ENCODE results near the gene DMD. TPM values are rescaled to one million over a fixed set of nuclear protein-coding genes. Genes with fewer than 3 reads are reported as not detected.

Gene DMD
- total RNA-seq, 2 experiments from 2014 or later, result 0.20 to 0.47 TPM

GRCh38 chrX:33065415-33065814, 145.9 kb downstream of the DMD start:
- no peak for DNase-seq
- no peaks in the 10 kb centered on the region for H3K36me3 Mint-ChIP-seq (ENCODE audit: low read depth)
- CTCF ChIA-PET, result no interaction called here
- no peaks in the 10 kb centered on the region for H3K4me1 ChIP-seq (ENCODE audit: insufficient read depth, low read length)
- peaks cover 3% of the 10 kb centered on the region for H3K9me3 Mint-ChIP-seq
- no peaks in the 10 kb centered on the region for H3K36me3 ChIP-seq (ENCODE audit: insufficient read depth, low read length)
- no peak overlapping the region for H3K4me3 ChIP-seq (ENCODE audit: low read length)
- H3K27me3 ChIP-seq (ENCODE audit: control insufficient read depth in 1 of 2, insufficient read depth in 2 of 2, low read length in 2 of 2), result no peaks in the 10 kb centered on the region
- TF ChIP-seq CTCF (IDR thresholded peaks at IDR 0.05), result no peak
- intact Hi-C loops (cut with DNase I, micrococcal nuclease), result no loop called here
- no peaks in the 10 kb centered on the region for H3K9me3 ChIP-seq (ENCODE audit: control insufficient read depth in 1 of 2, insufficient read depth in 1 of 2, low read length in 2 of 2)
- no peak overlapping the region for H3K4me3 Mint-ChIP-seq
- POLR2A ChIA-PET, result no interaction called here
- H3K27ac ChIP-seq (ENCODE audit: low read depth in 1 of 2, low read length in 2 of 2), result no peak overlapping the region
- ATAC-seq (ENCODE audit: poor library complexity), result no peak
- no peaks in the 10 kb centered on the region for H3K27me3 Mint-ChIP-seq
- no peak overlapping the region for H3K27ac Mint-ChIP-seq
- no peaks in the 10 kb centered on the region for H3K4me1 Mint-ChIP-seq (ENCODE audit: low read depth)

GRCh38 chrX:33062041-33062440, 149.3 kb downstream of the DMD start:
- Histone ChIP-seq H3K4me3 (ENCODE audit: low read length) (no peak overlapping the region), H3K4me1 (ENCODE audit: insufficient read depth, low read length) (no peaks in the 10 kb centered on the region), H3K36me3 (ENCODE audit: insufficient read depth, low read length) (no peaks in the 10 kb centered on the region), H3K27me3 (ENCODE audit: control insufficient read depth in 1 of 2, insufficient read depth in 2 of 2, low read length in 2 of 2) (no peaks in the 10 kb centered on the region), H3K9me3 (ENCODE audit: control insufficient read depth in 1 of 2, insufficient read depth in 1 of 2, low read length in 2 of 2) (no peaks in the 10 kb centered on the region), H3K27ac (ENCODE audit: low read depth in 1 of 2, low read length in 2 of 2) (no peak overlapping the region)
- H3K4me3 Mint-ChIP-seq, result no peak overlapping the region
- DNase-seq (no peak), ATAC-seq (ENCODE audit: poor library complexity) (no peak)
- no peaks in the 10 kb centered on the region for H3K4me1 Mint-ChIP-seq (ENCODE audit: low read depth)
- CTCF ChIA-PET, result no interaction called here
- H3K9me3 Mint-ChIP-seq, result peaks cover 3% of the 10 kb centered on the region
- TF ChIP-seq CTCF (IDR thresholded peaks at IDR 0.05), result no peak
- POLR2A ChIA-PET, result no interaction called here
- intact Hi-C loops (cut with DNase I, micrococcal nuclease), result no loop called here
- H3K27me3 Mint-ChIP-seq, result no peaks in the 10 kb centered on the region
- no peak overlapping the region for H3K27ac Mint-ChIP-seq
- H3K36me3 Mint-ChIP-seq (ENCODE audit: low read depth), result no peaks in the 10 kb centered on the region

GRCh38 chrX:33053001-33053400, 158.3 kb downstream of the DMD start:
- peaks cover 3% of the 10 kb centered on the region for H3K9me3 Mint-ChIP-seq
- no peak overlapping the region for H3K4me3 Mint-ChIP-seq
- H3K27me3 ChIP-seq (ENCODE audit: control insufficient read depth in 1 of 2, insufficient read depth in 2 of 2, low read length in 2 of 2), result no peaks in the 10 kb centered on the region
- no peak overlapping the region for H3K27ac Mint-ChIP-seq
- CTCF ChIA-PET, result no interaction called here
- ATAC-seq (ENCODE audit: poor library complexity) (no peak), DNase-seq (no peak)
- H3K9me3 ChIP-seq (ENCODE audit: control insufficient read depth in 1 of 2, insufficient read depth in 1 of 2, low read length in 2 of 2), result no peaks in the 10 kb centered on the region
- no peaks in the 10 kb centered on the region for H3K27me3 Mint-ChIP-seq
- intact Hi-C loops (cut with DNase I, micrococcal nuclease), result no loop called here
- no peak overlapping the region for H3K27ac ChIP-seq (ENCODE audit: low read depth in 1 of 2, low read length in 2 of 2)
- no peak overlapping the region for H3K4me3 ChIP-seq (ENCODE audit: low read length)
- no peaks in the 10 kb centered on the region for H3K36me3 ChIP-seq (ENCODE audit: insufficient read depth, low read length)
- H3K4me1 Mint-ChIP-seq (ENCODE audit: low read depth), result no peaks in the 10 kb centered on the region
- POLR2A ChIA-PET, result no interaction called here
- TF ChIP-seq CTCF (IDR thresholded peaks at IDR 0.05), result no peak
- H3K4me1 ChIP-seq (ENCODE audit: insufficient read depth, low read length), result no peaks in the 10 kb centered on the region
- H3K36me3 Mint-ChIP-seq (ENCODE audit: low read depth), result no peaks in the 10 kb centered on the region

Measured in CD4-positive, alpha-beta T cell (primary cell).